Measurements from ENCODE around the gene TBATA. TPM values are rescaled to one million over a fixed set of nuclear protein-coding genes. Genes with fewer than 3 reads are reported as not detected.
"Not testable (repeated sequence)": the region's sequence is repeated elsewhere in the genome, so short reads cannot be mapped to it uniquely, and the experiment has no call there.

Gene TBATA
- total and polyA plus RNA-seq, 4 donors = not detected

- TF ChIP-seq CTCF (IDR thresholded peaks at IDR 0.05; ENCODE audit: low read depth, low read length, missing input control) = no peak
Measured at GRCh38 chr10:70771311-70772194, 13.6 kb downstream of the TBATA start (continued).

- H3K36me3 ChIP-seq (ENCODE audit: control insufficient read depth in 4 of 4, insufficient read depth in 3 of 4, low read depth in 1 of 4, low read length in 3 of 4); DNase-seq (ENCODE audit: low spot score); H3K9me3 ChIP-seq (ENCODE audit: control insufficient read depth in 4 of 4, low read length in 3 of 4); H3K27ac ChIP-seq (ENCODE audit: low read depth in 1 of 2, low read length in 2 of 2); H3K4me3 ChIP-seq (ENCODE audit: low read depth in 1 of 3, low read length in 3 of 3); H3K4me1 ChIP-seq (ENCODE audit: control insufficient read depth in 4 of 4, insufficient read depth in 4 of 4, low read length in 3 of 4); H3K27me3 ChIP-seq (ENCODE audit: control insufficient read depth in 4 of 4, insufficient read depth in 4 of 4, low read length in 3 of 4); H3K9ac ChIP-seq (ENCODE audit: low read depth in 1 of 2, low read length in 2 of 2): not testable (repeated sequence)
- 94% methylated on average over 7 of the region's 7 CpGs for WGBS
Measured at GRCh38 chr10:70770516-70770915, 14.7 kb downstream of the TBATA start.

GRCh38 chr10:70770001-70770400 lies 15.2 kb downstream of the TBATA start:
- DNase-seq (ENCODE audit: low spot score) = no peak
- peak; percentile 44 to 60 for TF ChIP-seq HNF4A (conservative IDR thresholded peaks at IDR 0.05)
- TF ChIP-seq RXRA (IDR thresholded peaks at IDR 0.05) = peak; percentile 54 to 70
- no peak for TF ChIP-seq FOXA2 (IDR thresholded peaks at IDR 0.05)
- TF ChIP-seq YY1 (IDR thresholded peaks at IDR 0.05) = no peak
- WGBS = 39% methylated on average over 2 of the region's 2 CpGs
- H3K4me1 ChIP-seq (ENCODE audit: control insufficient read depth in 4 of 4, insufficient read depth in 4 of 4, low read length in 3 of 4) = no peaks in the 10 kb centered on the region
- H3K36me3 ChIP-seq (ENCODE audit: control insufficient read depth in 4 of 4, insufficient read depth in 3 of 4, low read depth in 1 of 4, low read length in 3 of 4) = no peaks in the 10 kb centered on the region
- H3K27ac ChIP-seq (ENCODE audit: low read depth in 1 of 2, low read length in 2 of 2) = no peak overlapping the region
- H3K9me3 ChIP-seq (ENCODE audit: control insufficient read depth in 4 of 4, low read length in 3 of 4) = peaks cover 0 to 2% (median 0%) of the 10 kb centered on the region in 4 donors
- no peaks in the 10 kb centered on the region for H3K27me3 ChIP-seq (ENCODE audit: control insufficient read depth in 4 of 4, insufficient read depth in 4 of 4, low read length in 3 of 4)
- no peak overlapping the region for H3K4me3 ChIP-seq (ENCODE audit: low read depth in 1 of 3, low read length in 3 of 3)
- H3K9ac ChIP-seq (ENCODE audit: low read depth in 1 of 2, low read length in 2 of 2) = no peak overlapping the region

- TF ChIP-seq TAF1 (conservative IDR thresholded peaks at IDR 0.05) = no peak
- TF ChIP-seq JUND (IDR thresholded peaks at IDR 0.05) = no peak
- TF ChIP-seq CTCF (IDR thresholded peaks at IDR 0.05; ENCODE audit: low read depth, low read length, missing input control) = no peak
- no peak for TF ChIP-seq RAD21 (IDR thresholded peaks at IDR 0.05)
- no peak for TF ChIP-seq YY1 (IDR thresholded peaks at IDR 0.05)
- H3K27ac ChIP-seq (ENCODE audit: low read depth in 1 of 2, low read length in 2 of 2) = no peak overlapping the region
- no peaks in the 10 kb centered on the region for H3K4me1 ChIP-seq (ENCODE audit: control insufficient read depth in 4 of 4, insufficient read depth in 4 of 4, low read length in 3 of 4)
- WGBS = 91% methylated on average over 4 of the region's 4 CpGs
- no peaks in the 10 kb centered on the region for H3K27me3 ChIP-seq (ENCODE audit: control insufficient read depth in 4 of 4, insufficient read depth in 4 of 4, low read length in 3 of 4)
- no peak for DNase-seq (ENCODE audit: low spot score)
- no peak overlapping the region for H3K9ac ChIP-seq (ENCODE audit: low read depth in 1 of 2, low read length in 2 of 2)
- H3K36me3 ChIP-seq (ENCODE audit: control insufficient read depth in 4 of 4, insufficient read depth in 3 of 4, low read depth in 1 of 4, low read length in 3 of 4) = no peaks in the 10 kb centered on the region
- peaks cover 0 to 2% (median 0%) of the 10 kb centered on the region in 4 donors for H3K9me3 ChIP-seq (ENCODE audit: control insufficient read depth in 4 of 4, low read length in 3 of 4)
- no peak overlapping the region for H3K4me3 ChIP-seq (ENCODE audit: low read depth in 1 of 3, low read length in 3 of 3)
Measured at GRCh38 chr10:70769121-70769520, 16.1 kb downstream of the TBATA start.

- not testable (repeated sequence) for H3K9me3 ChIP-seq (ENCODE audit: control insufficient read depth in 4 of 4, low read length in 3 of 4); H3K36me3 ChIP-seq (ENCODE audit: control insufficient read depth in 4 of 4, insufficient read depth in 3 of 4, low read depth in 1 of 4, low read length in 3 of 4); DNase-seq (ENCODE audit: low spot score); H3K4me3 ChIP-seq (ENCODE audit: low read depth in 1 of 3, low read length in 3 of 3); H3K27ac ChIP-seq (ENCODE audit: low read depth in 1 of 2, low read length in 2 of 2); H3K27me3 ChIP-seq (ENCODE audit: control insufficient read depth in 4 of 4, insufficient read depth in 4 of 4, low read length in 3 of 4); H3K4me1 ChIP-seq (ENCODE audit: control insufficient read depth in 4 of 4, insufficient read depth in 4 of 4, low read length in 3 of 4); H3K9ac ChIP-seq (ENCODE audit: low read depth in 1 of 2, low read length in 2 of 2)
- 70% methylated on average over 6 of the region's 6 CpGs for WGBS
Measured at GRCh38 chr10:70768026-70768685, 17.0 kb downstream of the TBATA start.

Data from liver (tissue), 9 donors.